ENCODE results near the gene TNXB.
A peak's percentile ranks its signal among the peaks of the same experiment; 100 is the strongest.
"Not testable (repeated sequence)": the region's sequence is repeated elsewhere in the genome, so short reads cannot be mapped to it uniquely, and the experiment has no call there.

The TNXB gene

GRCh38 chr6:32083812-32084768 lies 25.0 kb downstream of the TNXB start:
- no peak for DNase-seq (ENCODE audit: low spot score)

GRCh38 chr6:32082935-32083334 lies 26.2 kb downstream of the TNXB start:
- peak; percentile 95 for DNase-seq (ENCODE audit: low spot score)

GRCh38 chr6:32082478-32082877 lies 26.7 kb downstream of the TNXB start:
- DNase-seq (ENCODE audit: low spot score) = no peak

GRCh38 chr6:32081168-32081990 lies 27.8 kb downstream of the TNXB start:
- peak; percentile 97 for DNase-seq (ENCODE audit: low spot score)

- DNase-seq (ENCODE audit: low spot score) = no peak
Observed at GRCh38 chr6:32079566-32080290, 29.4 kb downstream of the TNXB start.

GRCh38 chr6:32076321-32076809 lies 32.8 kb downstream of the TNXB start:
- peak; percentile 78 for DNase-seq (ENCODE audit: low spot score)

GRCh38 chr6:32075781-32076180 lies 33.4 kb downstream of the TNXB start:
- no peak for DNase-seq (ENCODE audit: low spot score)

- peak; percentile 70 for DNase-seq (ENCODE audit: low spot score)
Observed at GRCh38 chr6:32074996-32075532, 34.1 kb downstream of the TNXB start.

- DNase-seq (ENCODE audit: low spot score) = no peak
Observed at GRCh38 chr6:32073613-32074012, 35.5 kb downstream of the TNXB start.

GRCh38 chr6:32073101-32073500 lies 36.0 kb downstream of the TNXB start:
- no peak for DNase-seq (ENCODE audit: low spot score)

GRCh38 chr6:32070814-32071543 lies 38.2 kb downstream of the TNXB start:
- DNase-seq (ENCODE audit: low spot score) = no peak

- DNase-seq (ENCODE audit: low spot score) = no peak
Observed at GRCh38 chr6:32069878-32070515, 39.1 kb downstream of the TNXB start.

GRCh38 chr6:32069460-32069859 lies 39.7 kb downstream of the TNXB start:
- no peak for DNase-seq (ENCODE audit: low spot score)

GRCh38 chr6:32068867-32069266 lies 40.3 kb downstream of the TNXB start:
- no peak for DNase-seq (ENCODE audit: low spot score)

- DNase-seq (ENCODE audit: low spot score) = not testable (repeated sequence)
Observed at GRCh38 chr6:32068315-32068714, 40.8 kb downstream of the TNXB start.

- not testable (repeated sequence) for DNase-seq (ENCODE audit: low spot score)
Observed at GRCh38 chr6:32067521-32067920, 41.6 kb downstream of the TNXB start.

- DNase-seq (ENCODE audit: low spot score) = no peak
Observed at GRCh38 chr6:32064706-32065105, 44.4 kb downstream of the TNXB start.

- DNase-seq (ENCODE audit: low spot score) = no peak
Observed at GRCh38 chr6:32060966-32061655, 48.0 kb downstream of the TNXB start.

GRCh38 chr6:32058511-32058963 lies 50.6 kb downstream of the TNXB start:
- no peak for DNase-seq (ENCODE audit: low spot score)

- no peak for DNase-seq (ENCODE audit: low spot score)
Observed at GRCh38 chr6:32057966-32058365, 51.2 kb downstream of the TNXB start.

Data from AG08395 (cell line).